ENCODE data around the gene ATF4.

ATF4 gene

DNA sequence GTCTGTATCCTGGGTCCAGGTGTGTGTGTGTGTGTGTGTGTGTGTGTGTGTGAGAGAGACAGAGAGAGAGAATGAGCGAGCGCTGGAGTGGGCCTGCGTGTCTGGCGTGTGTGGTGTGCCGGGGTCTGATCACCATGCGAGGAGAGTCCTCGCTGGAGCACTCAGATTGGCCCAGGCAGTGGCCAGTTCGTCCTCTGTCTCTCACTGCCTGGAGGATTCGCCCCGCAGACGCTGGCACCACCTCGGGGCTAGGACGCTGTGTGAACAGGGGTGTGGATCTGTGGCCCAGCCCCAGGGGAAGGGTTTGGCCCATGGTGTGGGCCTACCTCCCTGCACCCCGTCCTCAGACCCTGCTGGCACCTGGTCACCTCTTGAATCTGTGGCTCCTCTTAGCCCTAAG is 38.6 kb downstream of the ATF4 start:
- DNase-seq (ENCODE audit: low read depth), result no peak

DNA sequence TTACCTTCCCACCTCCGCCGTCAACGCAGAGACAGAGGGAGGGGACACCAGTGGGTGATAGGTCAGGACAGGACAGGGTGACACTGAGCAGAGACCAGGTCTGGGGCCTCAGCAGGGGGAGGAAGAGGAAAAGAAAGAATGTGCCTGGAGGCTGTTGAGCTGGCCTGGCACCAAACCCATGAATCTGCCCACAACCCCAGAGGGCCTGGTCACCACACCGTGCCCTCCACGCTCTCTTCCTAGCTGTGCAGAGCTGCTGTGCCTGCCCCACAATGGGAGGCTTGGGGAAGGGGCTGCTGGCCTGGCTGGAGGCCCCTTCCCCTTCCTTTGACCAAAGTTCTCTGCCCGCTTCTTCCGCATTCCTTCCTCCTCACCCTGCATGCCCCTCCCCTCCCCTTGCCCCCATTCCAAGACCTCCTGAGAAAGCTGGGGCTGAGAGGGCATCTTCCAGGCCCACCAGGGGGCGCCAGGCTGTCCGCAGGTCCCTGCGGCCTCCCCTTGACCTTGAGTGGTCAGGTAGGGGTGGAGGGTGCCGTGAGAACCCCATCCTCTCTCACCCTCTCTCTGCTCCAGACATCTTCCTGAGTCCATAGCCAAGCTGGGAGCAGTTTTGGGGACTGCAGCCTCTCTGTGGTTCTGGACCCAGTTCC is 39.2 kb downstream of the ATF4 start:
- DNase-seq (ENCODE audit: low read depth), result no peak

DNA sequence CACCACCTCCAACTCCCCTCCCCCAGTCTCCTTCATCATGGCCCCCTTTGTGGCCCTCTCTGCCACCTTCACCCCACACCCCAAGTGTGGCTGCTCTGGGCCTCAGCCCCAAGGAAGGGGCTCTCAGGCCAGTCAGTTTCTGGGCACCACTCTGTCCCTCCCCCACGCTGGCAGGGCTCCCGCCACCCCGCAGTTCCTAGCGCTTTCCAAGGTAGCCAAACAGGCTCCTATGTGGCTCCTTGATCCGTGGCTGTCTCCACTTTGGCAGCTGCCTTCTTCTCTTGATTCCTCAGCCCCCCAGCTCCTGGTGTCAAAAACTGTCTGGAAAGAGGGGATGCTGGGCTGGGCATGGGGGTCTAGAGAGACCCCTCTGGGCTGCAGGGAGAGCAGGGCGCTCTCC is 39.8 kb downstream of the ATF4 start:
- no peak for DNase-seq (ENCODE audit: low read depth)

DNA sequence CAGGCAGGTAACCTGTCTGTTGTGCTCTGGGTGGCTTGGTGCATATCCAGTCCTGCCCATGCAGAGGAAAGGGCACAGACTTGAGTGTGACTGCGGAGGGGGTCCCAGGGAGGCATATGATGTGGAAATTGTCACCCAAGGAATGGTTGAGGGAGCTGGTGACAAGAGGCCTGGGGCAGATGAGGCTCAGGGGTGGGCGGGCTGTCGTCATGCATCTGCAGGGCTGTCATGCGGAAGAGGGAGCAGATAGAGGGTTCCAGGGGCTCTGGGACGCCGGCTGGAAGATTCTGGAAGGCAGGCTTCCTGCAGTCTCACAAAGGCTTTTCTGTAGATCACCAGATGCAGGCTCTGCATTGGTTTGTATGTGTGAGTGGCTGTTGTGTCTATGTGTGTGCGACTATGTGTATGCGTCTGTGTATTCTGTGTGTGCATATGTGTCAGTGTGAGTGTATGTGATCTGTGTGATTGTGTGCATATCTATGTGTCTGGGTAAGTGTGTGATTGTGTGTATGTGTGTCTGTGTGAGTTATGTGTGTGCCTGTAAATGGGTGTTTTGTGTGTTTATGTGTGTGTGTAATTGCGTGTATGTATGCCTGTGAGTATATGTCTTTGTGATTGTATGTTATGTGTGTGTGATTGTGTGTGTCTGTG is 42.6 kb downstream of the ATF4 start:
- no peak for DNase-seq (ENCODE audit: low read depth)

DNA sequence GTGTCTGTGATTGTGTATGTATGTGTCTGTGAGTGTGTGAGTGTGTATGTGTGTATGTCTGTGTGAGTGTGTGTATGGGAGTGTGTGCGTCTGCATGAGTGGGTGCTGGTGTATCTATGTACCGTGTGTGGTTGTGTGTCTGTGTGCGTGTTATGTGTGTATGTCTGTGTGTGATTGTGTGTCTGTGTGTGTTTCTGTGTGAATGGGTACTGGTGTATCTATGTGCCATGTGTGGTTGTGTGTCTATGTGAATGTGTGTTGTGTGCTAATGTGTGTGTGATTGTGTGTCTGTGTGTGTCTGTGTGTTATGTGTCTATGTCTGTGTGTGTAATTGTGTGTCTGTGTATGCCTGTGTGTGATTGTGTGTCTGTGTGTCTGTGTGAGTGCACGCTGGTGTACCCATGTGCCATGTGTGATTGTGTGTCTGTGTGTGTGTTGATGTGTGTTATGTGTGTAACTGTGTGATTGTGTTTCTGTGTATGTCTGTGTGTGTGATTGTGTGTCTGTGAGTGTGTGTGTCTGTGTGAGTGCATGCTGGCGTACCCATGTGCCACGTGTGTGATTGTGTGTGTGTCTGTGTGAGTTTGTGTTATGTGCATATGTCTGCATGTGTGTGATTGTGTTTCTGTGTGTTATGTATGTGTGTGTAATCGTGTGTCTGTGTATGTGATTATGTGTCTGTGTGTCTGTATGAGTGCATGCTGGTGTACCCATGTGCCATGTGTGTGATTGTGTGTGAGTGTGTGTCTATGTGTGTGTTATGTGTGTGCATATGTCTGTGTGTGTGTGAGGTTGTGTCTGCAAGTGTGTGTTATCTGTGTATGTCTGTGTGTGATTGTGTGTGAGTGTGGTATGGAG is 43.4 kb downstream of the ATF4 start:
- no peak for DNase-seq (ENCODE audit: low read depth)

DNA sequence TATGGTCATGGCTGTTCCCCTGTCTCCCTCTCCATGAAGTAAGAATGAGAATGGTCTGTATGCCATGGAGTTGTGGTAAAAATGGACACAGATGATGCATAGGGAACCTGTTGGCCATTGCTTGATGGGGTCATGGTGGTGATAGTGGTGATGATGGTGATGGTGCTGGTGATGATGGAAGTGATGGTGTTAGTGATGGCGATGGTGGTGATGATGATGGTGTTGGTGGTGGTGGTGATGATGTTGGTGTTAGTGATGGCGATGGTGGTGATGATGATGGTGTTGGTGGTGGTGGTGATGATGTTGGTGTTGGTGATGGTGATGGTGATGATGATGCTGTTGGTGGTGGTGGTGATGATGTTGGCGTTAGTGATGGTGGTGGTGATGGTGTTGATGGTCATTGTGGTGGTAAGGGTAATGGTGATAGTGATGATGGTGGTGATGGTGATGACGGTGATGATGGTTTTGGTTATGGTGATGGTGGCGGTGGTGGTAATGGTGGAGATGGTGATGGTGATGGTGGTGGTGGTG is 45.1 kb downstream of the ATF4 start:
- no peak for DNase-seq (ENCODE audit: low read depth)

DNA sequence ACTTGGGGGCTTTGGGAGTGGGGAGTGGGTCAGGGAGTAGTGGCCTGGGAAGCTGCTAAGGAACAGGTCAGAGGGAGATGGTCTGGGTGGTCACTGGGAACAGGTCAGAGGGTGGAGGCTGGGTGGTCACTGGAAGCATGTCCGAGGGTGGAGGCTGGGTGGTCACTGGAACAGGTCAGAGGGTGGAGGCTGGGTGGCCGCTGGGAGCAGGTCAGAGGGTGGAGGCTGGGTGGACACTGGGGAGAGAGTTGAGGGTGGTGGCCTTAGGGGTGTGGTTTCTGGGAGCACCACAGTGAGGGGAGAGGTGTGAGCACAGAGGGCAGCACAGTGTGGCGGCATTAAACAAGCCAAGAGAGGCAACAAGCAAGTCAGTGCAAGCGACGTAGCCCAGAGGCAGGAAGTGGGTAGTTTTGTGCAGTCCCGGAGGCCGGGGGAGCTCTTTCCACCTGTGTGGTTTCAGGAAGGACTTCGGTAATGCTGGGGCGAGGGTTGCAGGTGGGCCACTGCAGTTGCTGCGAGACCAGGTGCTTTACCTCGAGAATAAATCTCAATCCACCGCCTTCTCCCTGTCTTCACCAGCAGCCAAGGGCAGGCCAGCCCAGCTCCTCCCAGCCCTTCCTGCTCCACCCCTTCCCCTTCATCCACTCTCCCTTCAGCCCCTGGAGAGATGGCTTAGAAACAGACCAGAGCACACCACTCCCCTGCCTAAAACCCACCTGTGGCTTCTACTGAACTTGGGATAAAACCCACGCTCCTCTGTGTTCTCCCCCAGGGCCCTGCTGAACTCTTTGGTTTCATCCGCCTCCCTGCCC is 47.0 kb downstream of the ATF4 start:
- DNase-seq (ENCODE audit: low read depth), result no peak

DNA sequence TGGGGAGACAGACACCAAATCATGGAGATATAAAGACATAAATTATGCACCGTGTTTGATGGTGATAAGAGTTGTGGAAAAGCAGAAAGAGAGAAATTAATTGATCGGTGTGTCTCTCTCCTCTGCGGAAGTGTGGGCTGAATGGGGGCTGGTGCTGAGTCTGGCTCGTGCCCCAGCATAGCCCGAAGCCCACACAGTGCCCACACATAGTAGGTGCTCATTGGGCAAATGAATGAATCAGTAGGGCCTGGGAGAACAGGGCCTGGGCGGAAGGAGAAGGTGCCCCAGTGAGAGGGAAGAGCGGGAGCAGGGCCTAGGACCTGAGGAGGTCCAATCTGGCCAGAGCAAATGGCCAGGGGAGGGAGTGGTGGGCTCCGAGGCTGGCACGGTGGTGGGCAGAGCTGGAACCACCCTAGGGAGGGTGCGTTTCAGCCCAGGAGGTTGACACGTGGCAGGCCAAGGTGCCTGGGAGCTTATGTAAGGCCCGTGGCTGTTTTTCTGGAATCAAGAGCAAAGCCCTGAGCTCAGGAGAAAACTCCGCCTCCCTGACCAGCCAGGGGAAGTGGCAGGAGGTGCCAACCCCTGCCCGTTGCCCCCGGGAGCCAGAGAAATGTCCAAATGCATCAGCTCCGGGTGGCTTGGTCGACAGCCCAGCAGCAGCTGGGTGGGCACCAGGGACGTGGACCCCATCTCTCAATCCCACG is 48.1 kb downstream of the ATF4 start:
- no peak for DNase-seq (ENCODE audit: low read depth)

DNA sequence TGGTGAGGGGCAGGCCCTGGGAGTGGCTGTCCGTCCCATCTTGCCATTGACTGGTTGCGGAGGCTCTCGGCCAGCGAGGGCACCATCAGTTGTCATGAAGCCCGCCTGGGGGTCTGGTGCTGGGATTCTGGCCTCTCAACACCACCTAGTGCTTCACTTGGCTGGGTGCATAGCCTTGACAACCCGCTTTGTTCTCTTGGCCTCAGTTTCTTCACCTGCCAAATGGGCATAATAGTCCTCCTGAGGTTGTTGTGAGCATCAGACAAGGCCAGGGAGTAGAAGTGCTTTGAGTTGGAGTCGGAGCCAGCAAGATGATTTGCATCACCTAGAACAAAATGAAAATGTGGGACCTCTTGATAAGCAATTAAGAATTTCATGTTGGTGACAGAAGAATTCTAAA is 48.7 kb downstream of the ATF4 start:
- no peak for DNase-seq (ENCODE audit: low read depth)

DNA sequence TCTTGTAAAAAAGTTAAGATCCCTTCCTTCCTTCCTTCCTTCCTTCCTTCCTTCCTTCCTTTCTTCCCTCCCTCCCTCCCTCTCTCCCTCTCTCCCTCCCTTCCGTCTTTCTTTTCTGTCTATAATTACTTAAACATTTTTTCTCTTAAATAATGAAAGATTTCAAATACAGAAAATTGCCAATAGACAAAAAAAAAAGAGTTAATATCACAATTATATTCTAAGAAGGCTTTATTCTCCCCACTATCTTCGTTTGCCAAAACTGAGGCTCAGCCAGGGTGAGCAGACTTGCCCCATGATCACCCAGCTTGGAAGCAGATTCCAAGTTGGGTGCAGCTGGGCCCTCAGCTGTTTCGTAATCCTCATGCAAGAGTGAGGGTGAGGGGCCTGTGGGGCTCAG is 49.9 kb downstream of the ATF4 start:
- no peak for DNase-seq (ENCODE audit: low read depth)

DNA sequence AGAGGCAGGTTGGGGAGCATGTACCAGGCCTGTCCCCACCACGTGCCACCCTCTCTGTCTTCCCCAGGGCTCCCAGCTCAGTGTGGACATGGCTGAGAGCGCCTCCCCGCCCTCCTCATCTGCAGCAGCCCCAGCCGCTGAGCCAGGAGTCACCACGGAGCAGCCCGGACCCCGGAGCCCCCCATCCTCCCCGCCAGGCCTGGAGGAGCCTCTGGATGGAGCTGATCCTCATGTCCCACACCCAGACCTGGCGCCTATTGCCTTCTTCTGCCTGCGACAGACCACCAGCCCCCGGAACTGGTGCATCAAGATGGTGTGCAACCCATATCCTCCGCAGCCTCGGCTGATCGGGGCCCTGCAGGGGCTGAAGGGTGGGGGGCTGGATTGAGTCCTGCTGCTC is 50.3 kb downstream of the ATF4 start, which contains the start of gene CACNA1I:
Gene CACNA1I (plus strand): TSS at position 89 of the 400 bp plus-strand sequence. CDS start 0 bp downstream, at position 89.
- DNase-seq (ENCODE audit: low read depth), result no peak

DNA sequence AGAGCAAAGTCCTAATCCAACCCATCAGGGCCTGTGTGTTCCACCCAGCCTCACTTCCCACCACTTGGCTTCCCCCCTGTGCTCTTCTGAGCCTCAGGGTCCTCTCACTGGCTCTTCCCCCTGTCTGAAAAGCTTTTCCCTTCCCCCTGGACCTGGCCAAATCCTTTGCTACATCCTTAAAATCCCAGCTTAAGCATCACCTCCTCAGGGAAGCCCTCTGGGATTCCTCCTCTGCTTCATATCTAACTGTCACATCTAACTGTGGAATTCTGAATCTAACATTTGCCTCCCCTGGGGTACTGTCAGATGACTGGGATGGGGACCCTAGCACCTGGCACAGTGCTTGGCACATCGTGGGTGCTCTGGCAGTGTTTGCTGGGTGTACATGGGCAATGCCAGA is 51.2 kb downstream of the ATF4 start:
- no peak for DNase-seq (ENCODE audit: low read depth)
